NCI-H1092 treated with DMSO at 0.1 percent for 48 hours (cell line): ENCODE results near the gene DPP6.

Source experiments
- DNase-seq: peaks from one replicate; lab custom pipeline; 2025; lab: John Stamatoyannopoulos, UW

DPP6 gene

DNA sequence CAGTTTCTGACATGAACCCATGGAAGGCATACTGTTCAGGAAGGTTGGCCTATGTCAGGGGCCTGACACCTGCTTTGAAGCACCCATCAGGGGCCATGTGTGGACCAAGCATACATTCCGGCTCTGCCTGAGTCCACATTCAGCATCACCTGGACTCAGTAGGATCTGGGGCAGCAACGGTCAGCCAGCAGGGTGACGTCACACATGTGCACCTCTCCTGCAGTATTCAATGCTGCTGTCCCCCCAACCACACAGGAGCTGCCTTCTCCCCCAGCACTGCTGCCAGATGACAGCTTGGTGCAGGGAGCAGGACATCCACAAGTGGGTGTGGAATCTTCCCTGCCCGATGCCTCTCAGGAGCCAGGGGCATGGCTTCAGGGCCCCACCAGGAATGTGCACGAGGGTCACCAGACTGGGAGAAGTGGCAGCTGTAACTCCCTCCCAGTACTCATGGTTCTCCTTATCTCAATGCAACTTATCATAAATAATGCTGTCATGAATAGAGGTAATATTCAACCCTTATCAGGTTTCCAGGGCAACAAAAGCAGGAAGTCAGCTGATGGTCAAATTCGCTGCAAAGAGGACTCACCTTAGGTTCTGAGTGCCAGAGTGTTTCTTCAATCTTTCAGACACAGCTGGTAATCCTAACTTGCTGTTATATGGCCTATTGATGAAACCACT is 657.8 kb downstream of the DPP6 start:
- DNase-seq, result no peak

DNA sequence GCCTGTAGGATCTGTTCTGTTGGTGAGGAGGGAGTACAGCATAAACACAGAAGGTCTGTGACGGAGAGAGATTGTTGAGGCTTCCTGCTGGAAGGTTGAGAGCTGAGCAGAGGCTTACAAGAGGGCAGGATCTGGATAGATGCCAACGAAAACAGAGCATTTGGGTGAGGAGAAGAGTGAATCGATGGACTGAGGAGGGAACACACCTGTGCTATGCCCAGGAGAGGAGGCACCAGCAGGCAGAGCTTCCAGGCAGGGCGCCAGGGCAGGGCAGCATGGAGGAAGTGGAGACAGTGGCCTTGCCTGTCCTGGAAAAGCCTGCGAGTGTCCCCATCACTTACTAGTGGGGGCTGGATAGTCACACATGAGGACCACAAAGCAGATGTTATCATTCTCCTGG is 667.8 kb downstream of the DPP6 start:
- DNase-seq, result peak; percentile 90

DNA sequence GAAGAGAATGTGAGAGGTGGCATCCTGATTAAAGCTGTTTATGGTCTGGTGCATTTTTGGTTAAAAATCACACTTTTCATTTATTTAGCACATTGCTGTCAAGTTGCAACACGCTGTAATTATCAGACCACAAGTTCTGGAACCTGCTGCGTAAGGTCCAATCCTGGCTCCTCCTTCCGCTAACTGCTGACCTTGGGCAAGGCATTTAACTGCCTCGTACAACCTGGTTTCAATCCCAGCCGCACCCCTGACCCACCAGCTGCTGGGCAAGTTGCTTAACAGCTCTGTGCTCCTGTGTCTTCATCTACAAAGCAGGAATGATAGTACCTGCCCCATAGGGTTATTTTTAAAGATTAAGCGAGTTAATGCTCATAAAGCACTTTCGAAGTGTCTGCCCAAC is 668.9 kb downstream of the DPP6 start:
- no peak for DNase-seq

GRCh38 chr7:154726368-154726767 is 674.2 kb downstream of the DPP6 start:
- DNase-seq, result no peak

GRCh38 chr7:154729056-154729455 is 676.9 kb downstream of the DPP6 start:
- no peak for DNase-seq

DNA sequence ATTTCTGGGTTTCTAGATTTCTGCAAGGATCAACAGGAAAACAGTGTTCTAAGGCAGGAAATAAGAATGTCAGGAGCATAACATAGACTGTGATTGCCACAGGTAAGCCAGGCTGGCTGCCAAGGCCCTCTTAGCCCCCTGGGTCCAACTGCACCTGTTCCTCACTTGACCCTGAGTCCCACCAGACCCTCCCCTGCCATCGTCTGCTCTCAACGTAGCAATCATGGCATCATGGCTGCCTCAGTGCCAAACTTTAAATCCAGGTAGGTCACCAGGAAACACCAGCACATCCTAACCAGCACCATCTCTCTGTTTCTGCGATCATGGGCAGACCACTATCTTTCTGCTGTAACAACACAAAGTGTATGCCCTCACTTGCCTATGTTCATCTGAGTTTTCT is 683.6 kb downstream of the DPP6 start:
- DNase-seq, result no peak

- DNase-seq, result no peak
Observed at GRCh38 chr7:154736389-154736788, 684.2 kb downstream of the DPP6 start.

- DNase-seq, result no peak
Observed at GRCh38 chr7:154738216-154738615, 686.0 kb downstream of the DPP6 start.

DNA sequence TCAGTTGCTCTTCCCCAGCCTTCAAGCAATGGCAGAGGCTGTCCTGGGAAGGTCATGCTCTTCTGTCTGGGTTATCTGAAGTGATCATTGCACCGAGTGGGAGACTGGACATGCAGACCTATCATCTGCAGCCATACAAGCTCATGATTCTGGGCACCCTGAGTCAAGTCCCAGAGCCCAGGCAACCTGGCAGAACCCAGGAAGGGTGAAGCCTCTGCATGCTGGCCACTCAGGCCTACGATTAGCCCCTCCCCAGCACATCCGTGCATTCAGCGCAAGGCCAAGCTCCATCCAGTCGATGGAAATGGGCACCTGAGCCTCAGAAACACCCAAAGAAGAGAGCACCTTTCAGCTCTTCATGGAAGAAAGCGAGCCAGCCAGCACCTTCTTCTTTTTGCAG is 688.9 kb downstream of the DPP6 start:
- no peak for DNase-seq

DNA sequence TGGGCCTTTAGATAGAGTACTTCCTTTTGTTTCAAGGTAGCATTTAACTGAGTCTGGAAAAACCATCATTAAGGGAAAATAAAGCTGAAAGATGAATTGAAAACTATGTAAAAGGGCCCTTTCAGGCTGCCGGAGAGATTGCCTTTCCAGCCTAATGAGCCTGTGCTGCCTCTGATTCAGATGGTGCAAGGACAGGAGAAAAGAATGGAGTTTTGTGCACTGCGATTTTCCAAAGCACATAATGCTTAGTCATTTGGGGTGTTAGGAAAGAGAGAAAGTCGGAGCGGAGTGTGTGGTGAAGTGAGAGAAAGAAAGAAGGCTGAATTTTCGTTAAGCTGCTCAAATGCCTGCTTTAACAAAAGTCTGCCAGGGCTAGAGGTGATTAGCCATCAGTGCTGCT is 691.0 kb downstream of the DPP6 start:
- no peak for DNase-seq

DNA sequence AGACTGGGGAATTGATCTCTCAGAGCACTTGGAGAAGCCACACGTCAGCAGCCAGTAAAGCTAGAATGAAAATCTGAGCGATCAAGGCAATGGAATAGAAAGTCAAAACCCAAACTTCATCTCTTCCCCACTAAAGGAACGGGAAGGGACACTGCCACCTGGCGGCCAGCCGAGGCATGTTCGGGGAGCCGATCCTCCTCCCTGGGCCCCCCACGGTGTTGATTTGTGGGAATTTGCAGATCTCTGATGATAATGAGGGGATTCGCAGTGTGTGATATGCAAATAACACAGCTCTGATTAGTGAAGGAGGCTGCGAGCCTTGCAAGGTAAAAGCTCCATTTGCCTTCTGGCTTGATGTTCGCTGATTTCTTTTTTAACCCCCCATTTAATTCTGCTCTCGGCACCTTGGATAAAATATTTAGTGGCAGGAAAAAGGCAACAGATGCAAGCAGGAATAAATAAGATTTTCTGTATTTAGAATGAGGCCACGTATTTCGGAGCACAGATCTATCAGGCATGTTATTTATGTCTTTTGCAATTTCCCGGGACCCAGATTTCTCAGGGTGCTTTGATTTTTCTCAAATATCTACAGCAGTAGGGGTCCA is 692.2 kb downstream of the DPP6 start:
- peak; percentile 44 for DNase-seq

- no peak for DNase-seq
Observed at GRCh38 chr7:154744861-154745258, 692.7 kb downstream of the DPP6 start.

- no peak for DNase-seq
Observed at GRCh38 chr7:154746571-154747360, 694.6 kb downstream of the DPP6 start.

DNA sequence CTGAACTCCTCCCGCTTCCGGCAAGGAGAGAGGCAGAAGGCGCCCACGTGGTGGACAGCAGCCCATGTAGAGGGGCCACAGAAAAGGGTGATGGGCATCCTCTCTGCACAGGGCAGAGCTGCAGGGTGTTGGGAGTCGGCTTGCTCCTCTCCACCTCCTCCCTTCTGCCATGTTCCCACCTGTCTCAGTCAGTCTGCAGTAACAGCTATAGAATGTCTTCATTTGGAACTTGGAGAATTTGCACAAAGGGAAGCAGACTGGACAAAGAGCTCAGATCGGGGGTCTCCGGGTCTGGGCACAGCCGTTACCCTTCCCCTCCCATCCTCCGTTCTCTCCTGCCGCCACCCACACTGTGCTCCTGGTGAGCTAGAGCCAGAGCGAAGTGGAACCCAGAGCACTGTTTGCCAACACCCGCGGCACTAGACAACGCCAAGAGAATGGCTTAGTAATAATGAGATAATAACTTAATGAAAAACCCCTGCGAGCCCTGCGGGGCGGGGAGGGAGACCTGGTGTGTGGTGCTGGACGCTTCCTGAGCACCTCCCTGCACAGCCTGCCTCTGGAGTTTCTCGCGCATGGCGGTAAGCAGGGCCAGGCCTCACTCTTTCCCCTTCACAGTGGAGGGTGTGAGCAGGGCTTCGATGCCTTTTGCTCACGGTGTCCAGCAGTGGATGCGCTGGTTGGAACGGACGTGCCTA is 696.0 kb downstream of the DPP6 start:
- DNase-seq, result no peak

- DNase-seq, result no peak
Observed at GRCh38 chr7:154750353-154750801, 698.2 kb downstream of the DPP6 start.

DNA sequence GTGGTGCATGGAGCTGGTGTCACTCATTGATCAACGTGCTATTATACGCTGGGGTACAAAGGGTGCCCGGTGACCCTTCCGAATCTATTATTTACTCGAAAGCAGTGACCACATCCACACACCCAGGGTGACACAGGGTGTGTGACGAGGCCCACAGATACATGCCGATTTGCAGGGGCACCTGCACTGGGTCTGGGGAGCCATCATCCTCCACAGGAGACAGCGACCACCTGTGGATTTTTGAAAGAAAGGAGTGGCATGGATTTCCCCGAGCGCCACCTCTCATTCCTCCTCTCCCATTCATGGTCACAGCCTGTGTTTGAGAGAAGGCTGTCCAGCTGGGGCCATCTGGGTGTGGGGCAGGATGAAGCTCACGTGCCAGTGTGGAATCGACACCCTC is 701.0 kb downstream of the DPP6 start:
- no peak for DNase-seq

DNA sequence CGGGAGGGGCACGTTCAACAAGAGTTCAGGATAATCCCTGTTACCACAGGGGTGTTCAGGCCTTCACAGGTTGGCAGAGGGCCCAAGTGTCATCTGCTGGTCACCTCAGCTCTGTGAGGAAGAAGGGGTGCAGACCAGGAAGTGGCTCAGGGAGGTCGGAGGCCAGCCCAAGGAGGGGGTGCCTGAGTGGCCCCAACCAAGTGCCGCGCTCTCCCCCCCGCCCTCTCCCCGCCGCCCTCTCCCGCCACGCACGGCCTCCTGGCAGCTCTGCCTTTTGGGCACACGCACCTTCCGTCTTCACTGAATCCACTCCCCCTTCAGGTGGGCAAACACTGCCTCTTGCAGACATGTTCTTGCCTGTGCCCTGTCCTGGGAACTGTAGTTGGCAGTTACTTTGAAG is 705.6 kb downstream of the DPP6 start:
- DNase-seq, result no peak

DNA sequence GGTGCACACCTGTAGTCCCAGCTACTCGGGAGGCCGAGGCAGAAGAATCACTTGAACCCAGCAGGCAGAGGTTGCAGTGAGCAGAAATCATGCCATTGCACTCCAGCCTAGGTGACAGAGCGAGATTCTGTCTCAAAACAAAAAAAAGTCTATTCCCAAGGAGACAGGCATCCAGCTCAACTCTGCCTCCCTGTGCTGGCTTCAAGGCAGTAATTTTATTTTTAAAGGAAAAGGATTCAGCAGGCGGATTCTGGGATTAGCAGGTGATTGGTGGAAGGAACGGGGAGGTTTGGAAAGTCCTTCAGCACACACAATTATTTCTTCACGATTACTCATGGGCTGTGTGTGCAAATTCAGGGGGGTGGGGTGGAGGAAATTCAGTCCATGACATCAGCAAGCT is 707.8 kb downstream of the DPP6 start:
- no peak for DNase-seq

- DNase-seq, result no peak
Observed at GRCh38 chr7:154765118-154765517, 712.9 kb downstream of the DPP6 start.

DNA sequence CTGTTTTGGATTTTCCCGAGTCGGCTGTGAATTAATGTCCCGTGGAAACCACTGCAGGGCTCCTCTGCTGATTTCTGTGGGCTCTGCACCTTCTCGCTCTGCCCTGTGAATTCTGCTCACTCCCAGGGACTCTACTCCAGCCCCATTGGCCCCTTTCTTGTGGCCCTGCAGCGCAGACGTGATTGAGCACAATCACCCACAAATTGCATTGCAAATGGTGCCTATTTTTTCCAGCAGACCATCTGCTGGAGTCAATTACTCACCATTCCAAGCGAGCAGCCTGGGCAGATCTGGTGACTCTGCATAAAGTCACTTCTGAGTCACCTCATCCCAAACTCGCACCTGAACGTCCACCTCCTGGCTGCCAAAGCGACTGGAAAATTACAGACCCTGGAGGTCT is 714.9 kb downstream of the DPP6 start:
- no peak for DNase-seq

GRCh38 chr7:154767821-154768415 is 715.7 kb downstream of the DPP6 start:
- DNase-seq, result no peak

GRCh38 chr7:154769001-154769400 is 716.8 kb downstream of the DPP6 start:
- no peak for DNase-seq
